Measurements from ENCODE around the gene SYT5. TPM values are rescaled to one million over a fixed set of nuclear protein-coding genes. Genes with fewer than 3 reads are reported as not detected.
"Not testable (repeated sequence)": the region's sequence is repeated elsewhere in the genome, so short reads cannot be mapped to it uniquely, and the experiment has no call there.

The SYT5 gene
- total RNA-seq, 6 experiments from 2014 or later, result 0.06 to 1.7 TPM; not detected in 4

- H3K9me3 ChIP-seq, result no peaks in the 10 kb centered on the region
Measured at GRCh38 chr19:55157064-55157908, 22.8 kb downstream of the SYT5 start, which contains the start of gene TNNI3. TSS of gene TNNI3 (minus strand) at chr19:55157732. CDS start at chr19:55157589, 143 bp downstream.

GRCh38 chr19:55156202-55157063 is 23.7 kb downstream of the SYT5 start:
- no peak overlapping the region for H3K4me3 ChIP-seq

More at GRCh38 chr19:55157064-55157908, 22.8 kb downstream of the SYT5 start, which contains the start of gene TNNI3:
- Histone ChIP-seq H3K36me3 (no peaks in the 10 kb centered on the region), H3K27me3 (peaks cover 0 to 22% of the 10 kb centered on the region in 2 donors), H3K4me1 (no peaks in the 10 kb centered on the region), H3K4me3 (no peak within 1 kb of the TSS), H3K27ac (no peak within 1 kb of the TSS)
- DNase-seq (no peak), ATAC-seq (no peak)
- TF ChIP-seq POLR2A (IDR thresholded peaks at IDR 0.05) (no peak), CTCF (IDR thresholded peaks at IDR 0.05) (no peak)
- intact Hi-C loops (cut with DNase I), result no loop called here
- WGBS (ENCODE audit: insufficient coverage, low coverage, low lambda C conversion rate, missing lambda C conversion rate), result 30% methylated on average over 2 of the region's 39 CpGs

GRCh38 chr19:55155784-55156183 is 24.3 kb downstream of the SYT5 start:
- DNase-seq; H3K27ac ChIP-seq; intact Hi-C loops (cut with DNase I); ATAC-seq; H3K9me3 ChIP-seq; H3K4me3 ChIP-seq; H3K36me3 ChIP-seq; H3K27me3 ChIP-seq; H3K4me1 ChIP-seq: not testable (repeated sequence)
- 0% methylated on average over 4 of the region's 5 CpGs for WGBS (ENCODE audit: insufficient coverage, low coverage, low lambda C conversion rate, missing lambda C conversion rate)

More at GRCh38 chr19:55156202-55157063, 23.7 kb downstream of the SYT5 start:
- Histone ChIP-seq H3K27me3 (peaks cover 0 to 15% of the 10 kb centered on the region in 2 donors), H3K9me3 (no peaks in the 10 kb centered on the region), H3K36me3 (no peaks in the 10 kb centered on the region), H3K4me1 (no peaks in the 10 kb centered on the region), H3K27ac (no peak overlapping the region)
- DNase-seq (no peak), ATAC-seq (no peak)
- TF ChIP-seq CTCF (IDR thresholded peaks at IDR 0.05), result no peak
- 5% methylated on average over 19 of the region's 52 CpGs for WGBS (ENCODE audit: insufficient coverage, low coverage, low lambda C conversion rate, missing lambda C conversion rate)
- intact Hi-C loops (cut with DNase I), result no loop called here

GRCh38 chr19:55153652-55154264 is 26.3 kb downstream of the SYT5 start:
- no peaks in the 10 kb centered on the region for H3K9me3 ChIP-seq
- no peaks in the 10 kb centered on the region for H3K4me1 ChIP-seq
- ATAC-seq (no peak), DNase-seq (no peak)
- no peak for TF ChIP-seq CTCF (IDR thresholded peaks at IDR 0.05)
- no peak for TF ChIP-seq POLR2A (IDR thresholded peaks at IDR 0.05)
- no peaks in the 10 kb centered on the region for H3K36me3 ChIP-seq
- H3K4me3 ChIP-seq, result no peak overlapping the region
- H3K27me3 ChIP-seq, result peaks cover 0 to 9% of the 10 kb centered on the region in 2 donors
- WGBS (ENCODE audit: insufficient coverage, low coverage, low lambda C conversion rate, missing lambda C conversion rate), result 64% methylated on average over 12 of the region's 12 CpGs
- intact Hi-C loops (cut with DNase I), result no loop called here
- no peak overlapping the region for H3K27ac ChIP-seq
